ENCODE results near the gene USP33.
A peak's percentile ranks its signal among the peaks of the same experiment; 100 is the strongest.
"Not testable (repeated sequence)": the region's sequence is repeated elsewhere in the genome, so short reads cannot be mapped to it uniquely, and the experiment has no call there.

Gene USP33

DNA sequence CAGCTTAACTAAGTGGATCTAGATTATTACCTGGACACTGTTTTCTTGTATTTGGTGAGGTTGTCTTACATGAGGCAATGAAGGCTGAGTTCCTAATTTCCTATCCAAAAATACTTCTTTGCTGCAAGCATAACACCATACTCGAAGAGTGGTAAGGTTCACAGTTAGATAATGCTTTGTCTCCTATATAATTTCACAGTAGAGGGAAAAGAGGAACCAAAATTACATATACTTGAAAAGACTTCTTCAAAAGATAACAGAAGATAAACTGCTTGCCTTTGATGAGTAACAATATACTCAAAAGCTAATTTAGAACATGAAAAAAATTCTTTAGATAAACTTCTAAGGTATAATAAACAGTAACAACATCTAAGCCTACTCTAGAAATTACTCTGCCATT, 20.4 kb downstream of the USP33 start:
- no peak for DNase-seq (ENCODE audit: low read depth)

DNA sequence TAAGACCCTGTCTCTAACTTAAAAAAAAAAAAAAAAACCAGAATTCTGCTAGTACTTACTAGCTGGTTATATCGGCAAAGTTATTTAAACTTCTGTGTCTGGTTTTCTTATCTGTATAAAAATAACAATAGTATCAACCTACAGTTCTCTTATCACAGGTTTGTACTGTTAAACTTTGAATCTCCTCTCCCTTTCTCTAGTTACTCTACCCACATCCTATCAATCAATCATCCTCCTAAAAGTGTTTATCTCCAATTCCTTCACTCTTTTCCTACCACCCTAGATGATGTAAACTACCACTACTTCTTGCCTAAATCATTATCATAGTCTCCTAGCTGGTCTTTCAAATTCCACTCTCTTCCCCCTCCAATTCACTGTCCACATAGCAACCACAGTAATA, 27.6 kb downstream of the USP33 start:
- DNase-seq (ENCODE audit: low read depth), result no peak

DNA sequence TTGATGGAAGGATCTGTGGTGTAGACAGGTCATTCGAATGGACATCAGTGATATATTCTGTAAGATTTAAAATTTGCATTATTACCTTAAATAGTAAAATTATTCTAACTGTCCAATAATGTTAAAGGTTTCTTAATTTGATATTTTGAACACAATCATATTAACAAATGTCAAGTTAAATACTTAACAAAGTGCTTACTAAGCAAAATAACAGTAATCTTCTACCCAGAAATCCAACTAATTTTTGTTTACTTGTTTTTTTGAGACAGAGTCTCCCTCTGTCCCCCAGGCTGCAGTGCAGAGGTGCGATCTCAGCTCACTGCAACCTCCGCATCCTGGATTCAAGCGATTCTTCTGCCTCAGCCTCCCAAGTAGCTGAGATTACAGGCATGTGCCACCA, 33.9 kb downstream of the USP33 start:
- no peak for DNase-seq (ENCODE audit: low read depth)

DNA sequence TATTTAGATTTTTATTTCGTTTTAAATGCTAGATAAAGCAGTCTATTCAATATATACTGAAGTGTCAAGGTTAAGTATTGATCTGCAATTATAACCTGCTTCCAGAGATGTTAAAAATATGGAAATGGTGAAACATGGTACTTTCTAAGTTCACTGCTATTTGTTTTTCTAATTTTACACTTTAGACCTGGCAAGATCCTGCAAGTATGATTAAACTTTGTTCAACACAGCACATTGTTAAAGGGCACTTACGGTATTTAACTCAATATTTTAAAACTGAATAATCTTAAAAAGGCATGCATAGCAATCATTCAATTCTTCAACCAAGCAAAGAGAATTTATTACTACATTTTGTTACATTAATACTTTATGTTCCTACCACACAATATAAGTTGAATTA, 41.5 kb downstream of the USP33 start:
- DNase-seq (ENCODE audit: low read depth), result no peak

DNA sequence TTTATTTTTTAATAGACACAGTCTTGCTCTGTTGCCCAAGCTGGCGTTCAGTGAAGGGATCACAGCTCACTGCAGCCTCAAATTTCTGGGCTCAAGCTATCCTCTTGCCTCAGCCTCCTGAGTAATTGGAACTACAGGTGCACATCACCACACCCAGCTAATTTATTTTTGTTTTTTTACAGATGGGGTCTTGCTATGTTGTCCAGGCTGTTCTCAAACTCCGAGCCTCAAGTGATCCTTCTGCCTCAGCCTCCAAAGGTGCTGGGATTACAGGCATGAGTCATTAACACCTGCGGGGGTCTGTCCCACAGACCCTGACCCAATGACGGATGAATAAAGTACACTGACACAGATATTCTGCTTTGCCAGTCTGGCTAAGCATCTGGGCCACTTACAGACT, 43.6 kb downstream of the USP33 start:
- no peak for DNase-seq (ENCODE audit: low read depth)

DNA sequence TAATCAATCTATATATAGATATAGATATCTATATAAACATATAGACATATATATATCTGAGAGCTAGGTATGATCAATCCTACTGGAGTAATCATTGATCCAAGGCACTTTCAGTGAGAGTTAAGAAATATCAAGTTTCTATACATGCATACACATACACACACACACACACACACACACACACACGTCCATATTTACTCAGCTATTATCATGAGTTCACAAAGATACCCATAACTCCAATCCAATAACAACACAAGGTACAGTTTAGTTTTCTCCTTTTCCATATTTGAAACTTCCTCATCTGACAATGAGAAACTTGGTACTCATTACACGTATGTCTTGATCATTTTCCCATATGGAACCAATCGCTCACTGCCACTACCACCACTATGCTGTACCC, 49.9 kb downstream of the USP33 start:
- DNase-seq (ENCODE audit: low read depth), result no peak

DNA sequence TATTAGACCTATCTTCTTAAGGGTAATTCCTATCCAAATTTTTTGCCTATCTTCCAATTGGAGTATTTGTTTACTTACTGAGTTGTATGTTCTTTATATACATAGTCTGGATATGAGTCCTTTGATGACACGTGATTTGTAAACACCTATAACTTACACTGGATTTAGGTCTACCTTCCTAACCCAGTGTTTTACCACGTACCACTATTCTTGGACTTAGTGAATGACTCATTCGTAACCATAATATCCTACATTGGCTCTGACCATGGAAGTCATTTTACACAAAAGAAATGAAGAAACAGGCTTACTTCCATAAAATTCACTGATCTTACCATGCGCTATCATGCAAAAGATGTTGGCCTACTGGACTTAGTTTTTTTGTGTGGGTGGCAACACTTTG, 53.3 kb downstream of the USP33 start:
- no peak for DNase-seq (ENCODE audit: low read depth)

DNA sequence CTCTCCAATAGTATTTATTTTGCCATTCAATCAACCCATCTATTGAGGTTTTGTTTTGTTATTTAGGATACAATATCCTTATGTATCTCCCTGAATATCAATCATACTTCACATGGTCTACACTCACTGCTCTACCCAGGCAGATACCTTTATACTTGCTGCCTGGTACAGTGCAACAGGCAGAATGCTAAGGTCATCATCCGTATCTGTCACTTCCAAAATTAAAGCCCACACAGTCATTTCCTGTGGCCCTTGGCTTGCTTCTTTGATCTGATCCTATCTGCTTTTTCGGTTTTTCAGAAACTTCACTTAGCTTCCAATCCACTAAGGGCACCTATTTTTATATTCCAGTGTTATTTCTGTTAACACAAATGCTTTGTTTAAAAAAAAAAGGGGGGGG, 54.9 kb downstream of the USP33 start:
- no peak for DNase-seq (ENCODE audit: low read depth)

DNA sequence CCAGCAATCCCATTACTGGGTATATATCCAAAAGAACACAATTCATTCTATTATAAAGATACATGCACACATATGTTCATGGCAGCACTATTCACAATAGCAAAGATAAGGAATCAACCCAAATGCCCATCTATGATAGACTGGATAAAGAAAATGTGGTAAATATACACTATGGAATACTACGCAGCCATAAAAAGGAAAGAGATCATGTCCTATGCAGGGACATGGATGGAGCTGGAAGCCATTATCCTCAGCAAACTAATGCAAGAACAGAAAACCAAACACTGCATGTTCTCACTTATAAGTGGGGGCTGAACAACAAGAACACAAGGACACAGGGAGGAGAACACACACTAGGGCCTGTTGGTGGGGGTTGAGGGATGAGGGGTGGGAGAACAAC, 60.0 kb downstream of the USP33 start:
- not testable (repeated sequence) for DNase-seq (ENCODE audit: low read depth)

DNA sequence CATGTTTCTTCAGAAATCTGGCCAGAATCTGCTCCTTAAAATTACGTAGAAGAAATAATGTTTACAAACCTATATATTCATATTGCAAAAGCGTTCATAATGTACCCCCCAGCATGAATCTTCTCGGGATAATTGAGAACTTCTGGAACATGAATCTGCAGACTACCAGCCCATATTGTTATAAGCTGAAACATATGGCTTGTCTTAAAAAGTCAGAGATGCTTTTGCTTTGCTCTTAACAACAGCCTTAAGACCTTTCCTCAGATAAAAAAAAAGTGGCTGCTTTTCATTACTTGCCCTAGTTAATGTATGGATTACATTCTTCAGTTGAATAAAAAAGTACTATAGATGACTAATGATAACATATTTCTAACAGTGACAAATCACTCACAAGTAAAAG, 62.2 kb downstream of the USP33 start:
- no peak for DNase-seq (ENCODE audit: low read depth)

DNA sequence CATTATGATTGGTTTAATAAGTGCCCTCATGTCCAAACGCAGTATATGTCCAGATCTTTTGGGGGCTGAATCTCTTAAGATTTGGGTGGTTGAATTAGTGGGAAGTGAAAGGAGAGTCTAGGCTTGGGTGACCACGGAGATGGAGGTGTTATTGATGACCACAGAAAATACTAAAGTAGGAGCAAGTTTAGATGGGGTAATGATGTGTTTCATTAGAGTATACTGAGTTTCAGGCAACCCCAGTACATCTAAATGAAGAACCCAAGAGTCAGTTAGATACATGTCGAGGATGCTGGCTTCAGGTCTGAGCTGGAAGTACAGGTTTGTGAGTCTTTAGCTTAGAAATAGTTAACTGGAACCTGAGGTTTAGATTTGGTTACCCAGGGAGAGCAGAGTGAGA, 70.7 kb downstream of the USP33 start:
- no peak for DNase-seq (ENCODE audit: low read depth)

DNA sequence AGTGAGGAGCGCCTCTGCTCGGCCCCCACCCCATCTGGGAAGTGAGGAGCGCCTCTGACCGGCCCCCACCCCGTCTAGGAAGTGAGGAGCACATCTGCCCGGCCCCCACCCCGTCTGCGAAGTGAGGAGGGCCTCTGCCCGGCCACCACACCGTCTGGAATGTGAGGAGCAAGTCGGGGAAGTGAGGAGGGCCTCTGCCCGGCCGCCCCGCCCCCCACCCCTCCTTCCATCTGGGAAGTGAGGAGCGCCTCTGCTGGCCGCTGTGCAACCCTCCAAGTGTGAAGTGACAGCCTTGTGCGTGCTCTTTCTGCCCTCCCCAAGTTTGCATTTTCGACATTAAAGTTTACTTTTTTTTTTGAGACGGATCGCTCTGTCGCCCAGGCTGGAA, 72.1 kb downstream of the USP33 start:
- no peak for DNase-seq (ENCODE audit: low read depth)

DNA sequence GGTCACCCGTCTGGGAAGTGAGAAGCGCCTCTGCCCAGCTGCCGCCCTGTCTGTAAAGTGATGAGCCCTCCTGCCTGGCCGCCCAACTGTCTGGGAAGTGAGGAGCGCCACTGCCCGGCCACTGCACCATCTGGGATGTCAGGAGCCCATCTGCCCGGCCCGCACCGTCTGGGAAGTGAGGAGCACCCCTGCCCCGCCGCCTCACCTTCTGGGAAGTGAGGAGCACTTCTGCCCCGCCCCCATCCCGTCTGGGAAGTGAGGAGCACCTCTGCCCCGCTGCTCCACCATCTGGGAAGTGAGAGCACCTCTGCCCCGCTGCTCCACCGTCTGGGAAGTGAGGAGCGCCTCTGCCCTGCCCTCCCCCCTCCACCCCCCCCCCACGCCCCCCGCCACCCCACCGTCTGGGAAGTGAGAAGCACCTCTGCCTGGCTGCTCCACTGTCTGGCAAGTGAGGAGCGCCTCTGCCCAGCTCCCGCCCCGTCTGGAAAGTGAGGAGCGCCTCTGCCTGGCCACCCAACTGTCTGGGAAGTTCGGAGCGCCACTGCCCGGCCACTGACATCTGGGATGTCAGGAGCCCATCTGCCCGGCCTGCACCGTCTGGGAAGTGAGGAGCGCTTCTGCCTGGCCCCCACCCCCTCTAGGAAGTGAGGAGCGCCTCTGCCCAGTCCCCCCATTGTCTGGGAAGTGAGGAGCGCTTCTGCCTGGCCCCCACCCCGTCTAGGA, 72.7 kb downstream of the USP33 start:
- no peak for DNase-seq (ENCODE audit: low read depth)

DNA sequence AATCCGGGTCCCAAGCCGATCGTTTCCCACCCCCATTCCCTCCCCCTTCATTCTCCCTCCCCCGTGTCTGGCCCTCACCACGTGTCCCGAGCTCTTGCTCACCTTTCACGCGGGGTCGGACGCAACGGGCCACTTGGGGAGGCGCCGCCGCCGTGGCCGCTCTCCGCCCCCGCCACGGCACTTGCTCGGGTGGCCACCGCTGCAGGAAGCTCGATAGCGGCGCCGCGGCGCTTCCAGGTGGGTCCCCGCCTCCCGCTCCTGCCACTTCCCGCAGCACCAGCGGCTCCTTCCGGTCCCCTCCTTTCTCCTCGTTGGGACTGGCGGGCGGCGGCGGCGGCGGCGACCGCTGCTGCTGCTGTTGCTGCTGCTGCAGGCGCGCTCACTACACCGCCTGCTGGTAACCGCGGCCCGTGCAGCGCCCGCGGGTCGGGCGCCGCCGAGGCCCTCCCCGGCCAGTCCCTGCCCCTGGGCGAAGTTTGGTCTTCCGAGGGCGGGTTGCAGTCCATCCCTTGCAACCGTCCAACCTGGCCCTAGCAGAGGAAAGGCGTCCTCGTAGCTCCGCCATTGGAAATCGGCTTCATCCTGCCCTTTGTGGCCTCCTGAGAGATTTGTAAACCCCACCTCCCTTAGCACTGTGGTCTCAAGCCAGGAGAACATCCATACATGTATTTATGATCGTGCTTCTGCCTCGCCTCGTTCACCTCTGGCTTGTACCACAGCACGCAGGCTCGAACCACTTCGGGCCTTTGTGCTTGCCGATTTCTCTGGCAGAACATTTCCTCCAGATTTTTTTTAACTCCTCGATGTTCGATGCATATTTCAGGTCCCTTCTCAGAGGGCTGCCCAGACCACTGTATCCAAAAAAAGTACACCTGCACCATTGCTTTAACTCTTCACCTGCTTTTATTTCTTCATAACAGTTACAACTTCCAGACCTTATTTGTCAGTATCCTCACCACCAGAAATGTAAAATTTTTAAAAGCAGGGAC, 76.2 kb downstream of the USP33 start:
- peak; percentile 79 for DNase-seq (ENCODE audit: low read depth)

DNA sequence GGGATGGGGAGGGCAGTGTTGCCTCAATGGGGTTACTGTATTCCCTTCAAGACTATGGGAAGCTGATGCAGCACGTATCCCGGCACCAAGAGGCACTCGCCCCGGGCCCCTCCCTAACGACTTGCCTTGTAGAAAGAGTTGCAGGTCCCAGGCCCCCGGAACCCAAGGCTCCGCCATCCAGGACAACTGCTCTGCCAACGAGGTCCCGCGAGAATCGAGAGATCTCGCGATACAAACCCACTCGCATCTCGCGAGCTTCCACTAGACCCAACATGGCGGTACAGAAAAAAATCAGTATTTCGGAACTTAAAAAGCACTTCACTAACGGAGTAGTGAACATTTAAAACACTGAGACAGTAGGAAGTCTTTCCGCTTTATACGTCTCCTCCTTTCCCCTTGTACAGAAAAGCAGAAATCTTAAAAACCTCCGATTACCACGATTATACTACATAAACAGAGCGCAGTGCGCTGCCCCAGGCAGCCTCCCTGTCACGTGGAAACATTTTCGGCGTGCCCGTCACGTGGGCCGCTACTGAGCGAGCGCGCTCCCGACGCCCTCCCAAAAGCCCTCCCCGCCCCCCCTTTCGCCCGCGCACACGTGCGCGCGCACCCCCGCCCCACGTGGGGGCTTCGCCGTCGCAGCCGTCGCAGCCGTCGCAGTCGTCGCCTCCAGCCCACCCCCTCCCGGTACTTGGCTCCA, 77.0 kb downstream of the USP33 start, which contains the start of gene ZZZ3:
Gene ZZZ3, minus strand, starts transcription at position 199 of the 700 bp plus-strand sequence. CDS start 49,304 bp downstream, outside the sequence.
- peak; percentile 92 for DNase-seq (ENCODE audit: low read depth)

DNA sequence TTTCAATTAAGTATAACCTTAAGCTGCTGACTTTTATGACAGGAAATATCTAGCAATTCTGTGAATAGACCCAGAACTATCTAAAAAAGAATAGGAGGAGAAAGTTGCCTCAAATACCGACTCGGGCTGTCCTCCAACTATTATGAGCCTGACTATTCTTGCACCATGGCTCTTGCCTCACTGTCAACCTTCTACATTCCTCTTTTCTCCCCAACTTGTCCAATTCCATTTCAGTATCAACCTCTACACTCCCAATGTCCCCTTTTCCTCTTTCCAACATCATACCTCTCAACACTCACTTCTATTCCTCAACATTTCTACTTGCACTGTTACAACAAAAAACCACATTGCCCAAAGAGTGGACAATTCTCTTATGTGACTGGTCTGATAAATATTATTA, 79.5 kb downstream of the USP33 start:
- DNase-seq (ENCODE audit: low read depth), result no peak

DNA sequence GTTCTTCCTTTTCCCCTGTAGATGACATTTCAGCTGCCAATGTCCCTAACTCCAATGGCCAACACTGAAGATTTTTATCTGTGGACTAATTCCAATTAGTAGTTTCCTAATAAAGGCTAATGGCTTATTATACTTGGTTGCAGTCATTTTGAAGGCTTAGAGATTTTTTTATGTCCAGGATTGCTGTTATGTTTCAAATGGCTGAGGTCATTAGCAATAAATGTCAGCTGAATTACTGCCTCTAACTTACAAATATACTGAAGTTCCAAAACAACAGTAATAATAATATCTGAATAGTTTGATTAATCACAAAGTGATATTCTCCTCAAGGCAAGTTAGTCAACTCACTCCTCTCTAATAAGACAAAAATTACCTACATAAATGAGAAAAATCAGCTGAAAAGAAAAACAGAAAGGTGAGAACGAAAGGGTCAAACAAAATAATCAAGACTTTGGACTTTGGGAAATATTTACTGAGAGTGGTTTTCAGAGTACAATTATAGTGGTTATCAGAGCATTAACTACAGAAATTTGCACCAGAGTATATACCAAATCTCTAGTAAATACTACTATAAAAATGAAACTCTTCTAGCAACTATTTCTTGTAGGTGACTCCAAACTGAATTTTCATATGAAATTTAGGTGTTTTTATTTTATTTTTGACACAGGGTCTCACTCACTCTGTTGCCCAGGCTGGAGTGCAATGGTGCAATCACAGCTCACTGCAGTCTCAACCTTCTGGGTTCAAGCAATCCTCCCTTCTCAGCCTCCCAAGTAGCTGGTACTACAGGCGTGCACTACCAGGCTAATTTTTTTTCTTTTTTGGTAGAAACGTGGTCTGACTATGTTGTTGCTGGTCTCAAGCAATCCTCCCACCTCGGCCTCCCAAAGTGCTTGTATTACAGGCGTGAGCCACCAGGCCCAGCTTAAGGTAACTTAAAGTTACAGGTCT, 80.7 kb downstream of the USP33 start:
- no peak for DNase-seq (ENCODE audit: low read depth)

DNA sequence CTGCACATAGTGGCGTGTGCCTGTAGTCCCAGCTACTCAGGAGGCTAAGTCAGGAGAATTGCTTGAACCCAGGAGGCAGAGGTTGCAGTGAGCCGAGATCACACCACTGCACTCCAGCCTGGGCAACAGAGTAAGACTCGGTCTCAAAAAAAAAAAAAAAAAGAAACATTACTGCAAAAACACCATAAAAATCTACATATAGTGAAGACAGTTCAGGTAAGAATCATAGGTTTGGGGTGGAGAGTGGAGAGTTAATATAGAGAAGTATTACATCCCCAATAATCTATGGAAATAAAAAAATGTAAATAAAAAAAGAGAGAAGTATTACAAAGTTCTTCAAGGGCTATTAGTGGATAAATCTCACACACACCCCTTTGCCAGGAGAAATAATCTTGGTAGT, 84.8 kb downstream of the USP33 start:
- not testable (repeated sequence) for DNase-seq (ENCODE audit: low read depth)

DNA sequence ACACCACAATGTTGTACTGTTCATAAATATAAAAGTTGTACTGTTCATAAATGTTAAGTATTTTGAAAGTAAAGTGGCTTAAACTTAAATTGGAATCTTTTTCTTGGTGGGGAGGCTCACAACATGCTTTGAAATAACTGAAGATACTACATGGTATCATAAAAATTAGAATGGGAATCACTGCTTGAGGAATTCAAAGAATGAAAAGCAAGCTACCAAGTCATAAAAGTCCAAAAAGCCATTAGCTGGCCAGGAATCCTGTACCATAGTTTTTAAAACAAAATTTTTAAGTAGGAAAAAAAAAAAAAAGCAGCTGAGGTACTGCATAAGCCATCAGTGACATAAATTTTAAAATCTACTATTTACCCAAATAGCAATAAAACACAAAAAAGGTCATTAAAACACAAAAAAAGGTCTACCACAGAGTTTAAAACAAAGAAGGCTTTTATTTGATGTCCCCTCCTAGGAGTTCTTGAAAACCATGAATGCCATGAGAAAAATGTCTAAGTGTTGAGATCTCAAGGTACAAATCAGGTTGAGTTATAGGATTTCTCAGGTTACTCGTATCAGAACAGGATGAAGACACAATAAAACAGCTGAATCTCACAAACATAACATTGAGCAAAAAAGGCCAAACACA, 85.8 kb downstream of the USP33 start:
- DNase-seq (ENCODE audit: low read depth), result no peak

DNA sequence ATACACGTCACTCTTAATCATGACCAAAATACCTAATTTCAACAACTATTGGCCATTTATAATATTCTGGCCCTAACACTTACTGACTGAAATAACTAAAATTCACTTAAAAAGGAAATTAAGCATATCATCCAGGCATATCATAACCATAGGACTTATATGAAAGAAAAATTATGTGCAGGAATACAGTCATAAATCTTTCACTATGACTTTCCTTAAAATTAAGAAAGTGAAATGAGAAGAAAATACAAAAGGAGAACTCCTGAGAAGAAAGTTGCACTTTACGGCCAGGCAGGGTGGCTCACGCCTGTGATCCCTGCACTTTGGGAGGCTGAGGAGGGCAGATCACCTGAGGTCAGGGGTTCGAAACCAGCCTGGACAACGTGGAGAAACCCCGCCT, 86.6 kb downstream of the USP33 start:
- DNase-seq (ENCODE audit: low read depth), result no peak

DNA sequence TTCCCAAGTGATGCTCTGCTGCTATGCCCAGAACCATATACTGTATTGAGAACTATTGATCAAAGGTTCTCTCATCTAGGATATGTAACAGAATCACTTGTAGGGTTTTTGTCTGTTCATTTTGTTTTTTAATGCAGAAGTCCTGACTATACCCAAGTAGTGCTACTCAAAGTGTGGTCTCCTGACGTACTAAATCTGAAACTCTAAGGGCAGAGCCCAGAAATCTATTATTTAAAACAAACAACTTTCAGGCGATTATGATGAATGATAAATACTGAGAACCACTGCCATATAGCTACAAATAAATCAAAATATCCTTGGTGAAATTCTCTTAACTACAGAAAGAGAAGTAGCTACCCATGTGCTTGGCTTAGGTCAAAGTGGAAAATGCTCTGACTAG, 87.3 kb downstream of the USP33 start:
- DNase-seq (ENCODE audit: low read depth), result no peak

Data from CMK (cell line).